MM.1S (cell line): ENCODE results near the gene SETDB1.

ENCODE experiments used
- EZH2 ChIP-seq: fragments of 300-600 bp; sonication (generic); optimal IDR thresholded peaks from 2 replicates; pipeline ENCODE3; 2017; ENCODE audit warnings: low read depth, mild to moderate bottlenecking, antibody characterized with exemption, low read length, mixed read lengths
- EZH2phosphoT487 ChIP-seq: fragments of 300-600 bp; sonication (generic); IDR thresholded peaks from 2 replicates; pipeline ENCODE4 v1.6.1; 2018; ENCODE audit warnings: antibody characterized with exemption, low read length
- TF ChIP-seq, protein P1 (sequence below): fragments of 300-600 bp; sonication (generic); IDR thresholded peaks from 2 replicates; pipeline ENCODE4 v1.5.1; 2016; ENCODE audit warnings: antibody characterized with exemption, low read length, mixed read lengths

DNA sequence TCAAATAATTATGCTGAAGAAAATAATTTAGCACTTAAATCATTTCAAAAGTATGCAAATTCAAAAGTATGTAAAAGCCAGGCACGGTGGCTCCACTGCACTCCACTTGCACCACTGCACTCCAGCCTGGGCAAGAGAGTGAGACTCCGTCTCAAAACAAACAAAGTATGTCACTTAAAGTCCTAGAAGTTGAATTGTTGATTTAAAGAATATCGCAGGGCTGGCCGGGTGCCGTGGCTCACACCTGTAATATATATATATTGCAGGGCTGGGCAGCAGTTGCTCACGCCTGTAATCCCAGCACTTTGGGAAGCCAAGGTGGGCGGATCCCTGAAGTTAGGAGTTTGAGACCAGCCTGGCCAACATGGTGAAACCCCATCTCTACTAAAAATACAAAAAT is 8.8 kb upstream of the SETDB1 start:
- TF ChIP-seq, protein P1, sequence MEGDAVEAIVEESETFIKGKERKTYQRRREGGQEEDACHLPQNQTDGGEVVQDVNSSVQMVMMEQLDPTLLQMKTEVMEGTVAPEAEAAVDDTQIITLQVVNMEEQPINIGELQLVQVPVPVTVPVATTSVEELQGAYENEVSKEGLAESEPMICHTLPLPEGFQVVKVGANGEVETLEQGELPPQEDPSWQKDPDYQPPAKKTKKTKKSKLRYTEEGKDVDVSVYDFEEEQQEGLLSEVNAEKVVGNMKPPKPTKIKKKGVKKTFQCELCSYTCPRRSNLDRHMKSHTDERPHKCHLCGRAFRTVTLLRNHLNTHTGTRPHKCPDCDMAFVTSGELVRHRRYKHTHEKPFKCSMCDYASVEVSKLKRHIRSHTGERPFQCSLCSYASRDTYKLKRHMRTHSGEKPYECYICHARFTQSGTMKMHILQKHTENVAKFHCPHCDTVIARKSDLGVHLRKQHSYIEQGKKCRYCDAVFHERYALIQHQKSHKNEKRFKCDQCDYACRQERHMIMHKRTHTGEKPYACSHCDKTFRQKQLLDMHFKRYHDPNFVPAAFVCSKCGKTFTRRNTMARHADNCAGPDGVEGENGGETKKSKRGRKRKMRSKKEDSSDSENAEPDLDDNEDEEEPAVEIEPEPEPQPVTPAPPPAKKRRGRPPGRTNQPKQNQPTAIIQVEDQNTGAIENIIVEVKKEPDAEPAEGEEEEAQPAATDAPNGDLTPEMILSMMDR = no peak
- TF ChIP-seq EZH2 (no peak), EZH2phosphoT487 (no peak)
